BE2C (cell line): ENCODE measurements around the gene TRPM5. TPM values are rescaled to one million over a fixed set of nuclear protein-coding genes. Genes with fewer than 3 reads are reported as not detected.

Experiments used
- DNase-seq: peaks from one replicate; pipeline ENCODE4 v3.0.0-alpha.2; 2020
- H3K27me3 ChIP-seq: fragments of 250-450 bp; sonication (Bioruptor Pico); 2 replicates; pipeline ENCODE4 v1.5.1; 2020; ENCODE audit warnings: mild to moderate bottlenecking
- H3K36me3 ChIP-seq: fragments of 250-450 bp; sonication (Bioruptor Pico); 2 replicates; pipeline ENCODE4 v1.5.1; 2020; ENCODE audit warnings: mild to moderate bottlenecking
- H3K4me1 ChIP-seq: fragments of 250-450 bp; sonication (Bioruptor Pico); 2 replicates; pipeline ENCODE4 v1.5.1; 2020
- H3K4me3 ChIP-seq: 2 replicates; pipeline ENCODE4 v1.5.1; 2011; ENCODE audit warnings: low read depth, low read length
- H3K9me3 ChIP-seq: fragments of 250-450 bp; sonication (Bioruptor Pico); 2 replicates; pipeline ENCODE4 v1.5.1; 2020
- polyA plus RNA-seq: library from polyadenylated mRNA; unstranded; fragments of >200 nt; gene quantifications from one replicate; pipeline ENCODE4 v1.2.1, GENCODE V29; 2012; ENCODE audit warnings: low read depth, missing spikeins; ENCODE audit not compliant: insufficient read length, insufficient read depth
- TF ChIP-seq, protein P1 (sequence below): IDR thresholded peaks from 2 replicates; pipeline ENCODE4 v1.5.1; 2012; ENCODE audit warnings: mild to moderate bottlenecking, low read depth, low read length

TRPM5 gene
- 0.15 TPM for polyA plus RNA-seq

DNA sequence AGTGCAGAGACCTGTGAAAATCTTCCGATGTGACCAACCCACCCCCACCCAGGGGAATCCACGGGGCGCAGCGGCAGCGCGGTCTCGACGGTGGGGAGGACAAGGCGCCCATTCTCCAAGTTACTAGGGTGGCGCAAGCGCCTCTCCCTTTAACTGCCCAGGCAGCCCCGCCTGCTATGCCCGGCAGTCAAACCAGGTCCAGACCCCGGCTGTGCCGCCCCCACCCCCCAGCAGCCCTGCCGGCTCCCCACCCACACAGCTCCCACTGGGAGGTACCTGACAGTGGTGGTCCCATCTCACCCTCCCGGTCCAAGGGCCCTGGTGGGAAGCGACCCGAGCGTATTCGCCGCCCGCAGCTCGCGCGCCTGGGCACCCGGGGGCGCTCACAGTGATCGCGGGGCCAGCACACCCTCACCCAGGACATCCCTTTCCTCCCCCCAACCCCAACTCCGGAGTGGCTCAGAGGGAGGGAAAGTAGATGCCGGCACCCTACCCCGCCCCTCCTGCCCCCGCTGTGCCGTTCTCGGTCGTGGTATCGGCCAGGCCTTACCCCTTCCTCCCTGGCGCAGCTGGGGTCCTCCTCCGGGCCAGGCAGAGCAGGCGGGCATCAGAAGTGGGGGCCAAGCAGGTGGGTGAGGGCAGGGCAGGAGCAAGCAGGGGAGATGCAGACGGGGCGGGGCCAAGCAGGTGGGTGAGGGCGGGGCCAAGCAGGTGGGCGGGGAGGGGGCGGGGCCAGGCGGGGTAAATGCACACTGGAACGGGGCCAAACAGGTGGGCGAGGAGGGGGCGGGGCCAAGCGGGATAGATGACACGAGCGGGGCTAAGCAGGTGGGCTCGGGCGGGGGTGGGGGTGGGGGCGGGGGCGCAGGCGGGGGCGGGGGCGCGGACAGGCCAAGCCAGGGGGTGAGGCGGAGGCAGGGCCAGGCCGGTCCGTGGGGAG is at the start of gene TRPM5:
Gene TRPM5, minus strand, starts transcription at position 634 of the 940 bp plus-strand sequence. CDS start 21,478 bp downstream, outside the sequence.
- TF ChIP-seq, protein P1, sequence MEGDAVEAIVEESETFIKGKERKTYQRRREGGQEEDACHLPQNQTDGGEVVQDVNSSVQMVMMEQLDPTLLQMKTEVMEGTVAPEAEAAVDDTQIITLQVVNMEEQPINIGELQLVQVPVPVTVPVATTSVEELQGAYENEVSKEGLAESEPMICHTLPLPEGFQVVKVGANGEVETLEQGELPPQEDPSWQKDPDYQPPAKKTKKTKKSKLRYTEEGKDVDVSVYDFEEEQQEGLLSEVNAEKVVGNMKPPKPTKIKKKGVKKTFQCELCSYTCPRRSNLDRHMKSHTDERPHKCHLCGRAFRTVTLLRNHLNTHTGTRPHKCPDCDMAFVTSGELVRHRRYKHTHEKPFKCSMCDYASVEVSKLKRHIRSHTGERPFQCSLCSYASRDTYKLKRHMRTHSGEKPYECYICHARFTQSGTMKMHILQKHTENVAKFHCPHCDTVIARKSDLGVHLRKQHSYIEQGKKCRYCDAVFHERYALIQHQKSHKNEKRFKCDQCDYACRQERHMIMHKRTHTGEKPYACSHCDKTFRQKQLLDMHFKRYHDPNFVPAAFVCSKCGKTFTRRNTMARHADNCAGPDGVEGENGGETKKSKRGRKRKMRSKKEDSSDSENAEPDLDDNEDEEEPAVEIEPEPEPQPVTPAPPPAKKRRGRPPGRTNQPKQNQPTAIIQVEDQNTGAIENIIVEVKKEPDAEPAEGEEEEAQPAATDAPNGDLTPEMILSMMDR = no peak
- no peak for DNase-seq
- Histone ChIP-seq H3K36me3 (no peaks in the 10 kb centered on the region), H3K9me3 (no peaks in the 10 kb centered on the region), H3K4me1 (no peaks in the 10 kb centered on the region), H3K27me3 (peaks cover 19% of the 10 kb centered on the region), H3K4me3 (no peak within 1 kb of the TSS)

DNA sequence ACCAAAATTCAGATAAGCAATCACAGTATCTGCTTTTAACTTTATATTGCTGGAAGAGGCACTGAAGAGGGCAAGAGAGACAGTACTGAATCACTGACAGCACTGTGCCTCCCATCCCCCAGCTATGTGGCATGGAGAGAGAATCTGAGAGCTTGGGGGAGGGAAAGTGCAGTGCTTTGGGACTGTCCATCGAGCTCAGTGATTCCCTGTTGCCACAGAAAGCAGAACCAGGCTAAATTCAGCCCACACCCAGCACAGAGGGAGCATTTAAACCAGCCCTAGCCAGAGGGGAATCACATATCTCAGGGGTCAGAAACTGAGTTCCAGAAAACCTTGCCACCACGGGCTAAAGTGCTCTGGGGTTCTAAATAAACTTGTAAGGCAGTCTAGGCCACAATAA is 44.8 kb upstream of the TRPM5 start:
- H3K9me3 ChIP-seq = no peaks in the 10 kb centered on the region
- TF ChIP-seq, protein P1 = no peak
- no peak overlapping the region for H3K4me3 ChIP-seq
- DNase-seq = no peak
- no peaks in the 10 kb centered on the region for H3K27me3 ChIP-seq
- H3K36me3 ChIP-seq = no peaks in the 10 kb centered on the region
- no peaks in the 10 kb centered on the region for H3K4me1 ChIP-seq

GRCh38 chr11:2488004-2488403 is 43.7 kb upstream of the TRPM5 start:
- no peak for DNase-seq
- TF ChIP-seq, protein P1 = no peak
- H3K36me3 ChIP-seq = no peaks in the 10 kb centered on the region
- H3K4me1 ChIP-seq = no peaks in the 10 kb centered on the region
- no peaks in the 10 kb centered on the region for H3K9me3 ChIP-seq
- no peaks in the 10 kb centered on the region for H3K27me3 ChIP-seq
- no peak overlapping the region for H3K4me3 ChIP-seq

DNA sequence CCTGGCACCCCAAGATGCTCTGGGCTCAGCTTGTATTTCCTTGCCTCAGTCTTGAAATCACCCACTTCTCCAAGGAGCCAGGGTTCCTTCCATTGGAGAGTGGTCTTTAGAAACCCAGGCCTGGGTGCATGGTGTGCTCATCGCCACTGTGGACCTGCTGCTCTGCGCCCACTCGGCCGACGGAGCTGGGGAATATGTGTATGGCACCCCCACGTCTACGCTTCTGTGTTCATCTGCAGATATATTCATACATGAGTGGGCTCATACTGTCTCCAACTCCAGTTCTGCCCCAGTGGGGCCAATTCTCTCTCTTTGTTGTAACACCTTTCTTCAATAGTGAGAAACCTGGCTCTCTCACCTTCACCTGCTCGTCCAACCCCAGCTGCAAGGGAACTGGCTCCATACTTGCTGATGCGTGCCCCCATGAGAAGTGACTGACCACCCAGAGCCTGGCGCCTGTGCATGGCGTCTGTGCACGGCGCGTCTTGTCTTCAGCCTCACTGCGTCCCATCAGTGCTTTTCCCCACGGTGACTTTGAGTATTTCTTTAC is 40.3 kb upstream of the TRPM5 start:
- TF ChIP-seq, protein P1 = no peak
- H3K36me3 ChIP-seq = no peaks in the 10 kb centered on the region
- DNase-seq = no peak
- no peaks in the 10 kb centered on the region for H3K4me1 ChIP-seq
- H3K27me3 ChIP-seq = no peaks in the 10 kb centered on the region
- no peaks in the 10 kb centered on the region for H3K9me3 ChIP-seq
- H3K4me3 ChIP-seq = no peak overlapping the region

GRCh38 chr11:2483426-2483825 is 39.1 kb upstream of the TRPM5 start:
- Histone ChIP-seq H3K4me1 (no peaks in the 10 kb centered on the region), H3K9me3 (no peaks in the 10 kb centered on the region), H3K36me3 (no peaks in the 10 kb centered on the region), H3K4me3 (no peak overlapping the region), H3K27me3 (no peaks in the 10 kb centered on the region)
- no peak for DNase-seq
- TF ChIP-seq, protein P1 = no peak

- Histone ChIP-seq H3K4me1 (no peaks in the 10 kb centered on the region), H3K27me3 (no peaks in the 10 kb centered on the region), H3K9me3 (no peaks in the 10 kb centered on the region), H3K36me3 (no peaks in the 10 kb centered on the region), H3K4me3 (no peak overlapping the region)
- TF ChIP-seq, protein P1 = no peak
- no peak for DNase-seq
These were observed 38.4 kb upstream of the TRPM5 start for GRCh38 chr11:2482745-2483144.
